ENCODE measurements around the gene IL1R2.
"Not testable (repeated sequence)": the region's sequence is repeated elsewhere in the genome, so short reads cannot be mapped to it uniquely, and the experiment has no call there.

Gene IL1R2

DNA sequence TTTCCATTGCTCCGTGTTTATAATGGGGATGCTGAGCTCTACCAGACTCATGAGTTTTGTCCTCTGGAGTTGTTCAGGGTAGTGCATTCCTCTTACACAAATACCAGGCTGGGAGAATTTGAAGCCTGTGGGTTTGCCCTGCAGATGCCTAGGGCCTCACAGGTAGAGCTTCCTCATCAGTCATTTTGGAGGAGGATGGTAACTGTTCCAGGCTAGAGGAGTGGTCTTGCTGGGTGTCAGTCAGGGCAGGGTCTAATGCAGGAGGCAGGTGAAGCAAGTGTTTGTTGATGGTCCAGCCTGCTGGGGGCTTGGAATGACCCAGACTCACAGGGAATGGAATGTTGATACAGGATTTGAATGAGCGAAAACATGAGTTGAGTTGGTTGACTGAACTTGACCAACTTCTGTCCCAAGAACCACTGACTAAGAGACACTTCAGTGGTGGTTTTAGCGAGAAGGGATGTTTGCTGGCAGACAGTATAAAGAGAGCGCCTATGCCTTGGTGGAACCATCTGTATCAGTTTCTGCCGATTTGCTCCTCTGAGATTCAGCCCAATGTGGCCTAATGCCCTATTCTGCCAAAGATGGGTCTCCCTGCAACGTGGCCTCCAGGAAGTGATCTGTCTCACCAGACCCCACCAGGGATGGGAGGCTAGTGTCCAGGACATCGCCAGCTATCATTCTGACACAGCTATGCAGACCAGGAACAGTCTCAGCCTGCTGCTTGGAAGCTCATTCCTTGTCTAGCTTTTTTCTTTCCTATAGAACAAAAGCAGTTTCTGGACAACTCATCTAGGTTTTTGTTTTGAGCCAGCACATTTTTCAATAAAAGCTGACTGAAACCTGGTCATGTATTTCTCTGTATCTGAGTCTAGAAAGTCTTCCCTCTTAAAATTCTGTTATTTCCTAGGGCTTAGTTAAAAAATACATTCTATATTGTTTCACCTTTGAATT, 9.3 kb downstream of the IL1R2 start:
- peak; percentile 69 for DNase-seq

- DNase-seq = no peak
Measured at GRCh38 chr2:102001767-102002142, 10.0 kb downstream of the IL1R2 start.

GRCh38 chr2:102002228-102002627, 10.5 kb downstream of the IL1R2 start:
- no peak for DNase-seq

DNA sequence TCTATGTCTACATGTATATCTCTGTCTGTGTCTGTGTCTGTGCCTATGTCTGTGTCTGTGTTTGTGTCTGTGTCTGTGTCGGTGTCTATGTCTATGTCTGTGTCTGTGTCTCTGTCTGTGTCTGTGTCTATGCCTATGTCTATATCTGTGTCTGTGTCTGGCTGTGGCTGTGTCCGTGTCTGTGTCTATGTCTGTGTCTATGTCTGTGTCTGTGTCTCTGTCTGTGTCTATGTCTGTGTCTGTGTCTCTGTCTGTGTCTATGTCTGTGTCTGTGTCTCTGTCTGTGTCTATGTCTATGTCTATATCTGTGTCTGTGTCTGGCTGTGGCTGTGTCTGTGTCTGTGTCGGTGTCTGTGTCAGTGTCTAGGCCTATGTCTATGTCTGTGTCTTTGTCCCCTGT, 11.1 kb downstream of the IL1R2 start:
- not testable (repeated sequence) for DNase-seq

- DNase-seq = no peak
Measured at GRCh38 chr2:102003696-102004095, 11.9 kb downstream of the IL1R2 start.

DNA sequence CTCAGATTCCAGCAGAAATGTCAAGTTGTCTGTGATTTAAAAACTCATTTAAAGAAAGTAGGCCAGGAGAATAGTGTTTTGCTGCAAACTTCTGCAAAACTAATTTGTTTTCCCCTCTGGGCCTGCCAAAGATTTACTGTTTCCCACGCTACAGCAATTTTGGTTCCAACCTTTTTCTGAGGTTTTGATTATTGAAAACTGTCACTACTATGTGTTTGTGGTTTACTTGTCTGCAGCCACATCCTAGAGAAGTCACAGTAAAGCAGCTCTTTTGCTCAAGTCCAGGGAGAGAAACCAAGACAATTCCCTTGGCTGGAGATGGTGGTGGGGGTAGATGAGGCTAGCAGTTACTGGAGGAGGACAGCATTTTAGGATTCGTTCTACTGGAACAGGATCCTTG, 12.8 kb downstream of the IL1R2 start:
- DNase-seq = no peak

DNA sequence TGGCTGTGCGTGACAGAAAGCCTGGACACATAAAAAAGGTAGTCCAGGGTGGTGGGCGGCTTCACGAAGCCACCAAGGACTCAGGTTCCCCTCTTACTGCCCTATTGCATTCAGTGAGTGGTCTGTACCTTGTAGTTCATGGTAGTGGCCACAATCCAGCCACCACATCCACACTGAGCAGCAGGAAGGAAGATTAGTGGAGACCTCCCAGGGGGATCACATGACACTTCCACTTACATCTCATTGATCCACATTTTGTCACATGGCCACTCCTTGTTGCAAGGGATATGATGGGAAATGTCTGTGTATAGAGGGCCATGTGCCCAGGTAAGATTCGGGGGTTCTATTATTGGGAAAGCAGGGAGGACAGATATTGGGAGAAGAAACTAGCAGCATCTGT, 13.7 kb downstream of the IL1R2 start:
- no peak for DNase-seq

- DNase-seq = no peak
Measured at GRCh38 chr2:102005989-102006885, 14.5 kb downstream of the IL1R2 start.

DNA sequence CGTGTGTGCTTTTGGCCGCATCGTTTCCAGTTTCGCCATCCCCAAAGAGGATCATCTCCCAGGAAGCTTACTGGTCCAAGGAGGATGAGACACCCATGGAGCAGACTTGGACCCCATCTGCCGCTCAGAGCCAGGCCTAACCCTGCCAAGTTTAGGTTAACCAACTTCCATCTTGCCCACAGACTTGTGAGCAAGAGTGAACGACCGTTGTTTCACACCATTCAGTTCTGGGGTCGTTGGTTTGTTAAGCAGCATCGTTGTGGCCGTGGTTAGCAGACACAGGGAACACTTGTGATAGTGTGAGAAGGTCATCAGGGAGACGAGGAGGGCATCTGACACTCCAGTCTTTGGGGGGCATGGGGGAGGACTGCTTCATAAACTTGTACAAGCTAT, 15.1 kb downstream of the IL1R2 start:
- DNase-seq = no peak

- DNase-seq = no peak
Measured at GRCh38 chr2:102008490-102008889, 16.7 kb downstream of the IL1R2 start.

- DNase-seq = no peak
Measured at GRCh38 chr2:102009557-102009956, 17.8 kb downstream of the IL1R2 start.

DNA sequence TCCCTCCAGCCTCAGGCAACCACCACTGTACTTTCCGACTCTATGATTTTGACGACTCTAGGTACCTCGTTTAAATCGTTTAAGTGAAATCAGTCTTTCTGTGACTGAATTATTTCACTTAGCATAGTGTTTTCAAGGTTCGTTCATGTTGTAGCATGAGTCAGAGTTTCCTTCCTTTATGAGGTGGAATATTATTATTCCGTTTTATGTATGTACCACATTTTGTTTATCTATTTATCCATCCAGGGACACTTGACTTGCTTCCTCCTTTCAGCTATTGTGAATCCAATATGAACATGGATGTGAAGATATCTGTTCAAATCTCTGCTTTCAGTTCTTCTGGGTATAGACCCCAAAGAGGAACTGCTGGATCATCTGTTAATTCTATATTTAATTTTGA, 19.1 kb downstream of the IL1R2 start:
- DNase-seq = no peak

DNA sequence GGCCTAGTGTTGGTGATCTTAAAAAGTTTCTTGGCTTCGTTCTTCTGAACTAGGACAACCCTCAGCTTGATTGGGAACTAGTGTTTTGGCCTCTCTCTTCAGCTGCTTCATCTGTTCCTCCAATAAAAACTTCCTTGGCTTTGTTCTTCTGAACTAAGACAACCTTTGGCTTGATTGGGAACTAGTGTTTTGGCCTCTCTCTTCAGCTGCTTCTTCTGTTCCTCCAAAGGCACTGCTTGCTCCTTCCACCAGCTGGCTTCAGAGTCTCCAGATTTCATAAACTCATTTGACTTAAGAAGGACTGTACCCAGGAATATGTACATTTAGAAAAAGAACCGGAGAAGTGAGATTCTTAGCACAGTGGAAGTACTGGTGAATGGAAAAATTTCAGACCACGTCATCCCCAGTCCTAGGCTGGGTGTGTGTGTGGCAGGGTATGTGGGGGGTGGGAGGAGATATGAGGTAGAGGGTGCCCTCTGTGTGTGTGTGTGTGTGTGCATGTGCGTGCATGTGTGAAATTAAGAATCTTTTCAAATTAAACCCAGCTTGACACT, 20.4 kb downstream of the IL1R2 start:
- DNase-seq = no peak

DNA sequence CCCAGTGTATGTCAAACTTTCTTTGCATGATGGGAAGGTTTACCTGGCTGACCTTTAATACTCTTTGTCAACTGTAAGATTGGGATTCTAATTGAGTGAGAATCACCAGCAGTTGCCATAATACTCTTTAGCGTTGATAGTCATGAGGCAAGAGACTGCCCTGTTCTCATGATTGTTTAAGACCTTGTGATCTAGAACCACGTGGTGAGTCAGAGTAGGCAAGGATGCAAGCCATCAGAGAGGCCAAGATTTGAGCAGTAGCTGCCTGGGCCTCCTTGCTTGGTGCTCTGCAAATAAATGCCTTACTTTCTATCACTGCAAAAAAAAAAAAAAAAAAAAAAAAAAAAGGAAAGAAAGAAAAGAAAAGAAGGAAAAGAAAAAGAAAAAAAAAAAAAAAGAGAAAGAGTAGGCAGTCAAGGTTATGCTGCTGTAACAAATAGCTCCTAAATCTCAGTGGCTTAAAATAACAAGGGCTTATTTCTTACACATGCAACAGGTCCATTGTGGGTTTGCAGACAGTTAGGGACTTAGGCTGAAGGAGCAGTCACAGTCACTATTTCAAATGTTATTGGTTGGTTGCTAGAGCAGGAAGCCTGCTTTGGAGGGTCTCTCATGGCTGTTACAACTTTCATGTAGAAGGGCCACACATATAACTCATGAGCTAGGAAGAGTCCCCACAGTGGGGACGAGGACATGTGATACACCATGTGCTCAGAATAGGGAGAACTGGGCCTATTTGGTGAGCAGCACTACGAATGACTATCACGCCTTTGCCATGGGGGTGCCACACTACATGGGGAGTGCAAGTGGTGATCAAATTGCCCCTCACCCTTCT, 21.7 kb downstream of the IL1R2 start:
- no peak for DNase-seq

- no peak for DNase-seq
Measured at GRCh38 chr2:102014041-102014345, 22.2 kb downstream of the IL1R2 start.

GRCh38 chr2:102015399-102015798, 23.6 kb downstream of the IL1R2 start:
- no peak for DNase-seq

- DNase-seq = no peak
Measured at GRCh38 chr2:102016399-102016955, 24.7 kb downstream of the IL1R2 start.

DNA sequence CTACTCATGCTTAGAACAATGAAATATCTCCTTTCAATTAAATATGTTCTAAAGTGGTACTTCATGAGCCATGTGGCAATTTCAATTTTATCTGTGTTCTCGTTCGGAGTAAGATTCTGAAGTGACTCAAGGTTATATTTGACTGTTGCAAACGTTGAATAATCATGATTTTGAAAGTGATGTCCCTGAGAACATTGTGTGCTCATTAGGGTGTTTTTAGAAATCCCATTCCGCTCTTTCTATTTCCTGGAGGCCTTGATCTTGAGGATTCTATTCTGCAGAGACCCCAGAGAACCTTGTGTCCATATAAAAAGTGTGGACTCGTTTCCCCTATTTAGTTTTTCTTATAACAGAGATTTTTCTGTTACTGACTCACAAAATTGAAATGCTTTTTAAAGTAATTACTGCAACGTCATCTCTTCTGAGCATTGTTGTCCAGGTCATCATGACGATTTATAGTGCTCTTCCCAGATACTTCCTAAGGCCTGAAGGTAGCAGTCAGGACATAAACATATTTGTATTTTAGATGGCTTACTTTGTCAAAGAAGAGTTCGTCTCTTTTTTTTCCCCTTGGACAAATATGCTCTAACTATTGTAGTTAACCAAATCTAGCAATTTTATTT, 27.2 kb downstream of the IL1R2 start:
- no peak for DNase-seq

GRCh38 chr2:102020596-102021170, 28.9 kb downstream of the IL1R2 start:
- peak; percentile 96 for DNase-seq

- no peak for DNase-seq
Measured at GRCh38 chr2:102021779-102022178, 30.0 kb downstream of the IL1R2 start.

DNA sequence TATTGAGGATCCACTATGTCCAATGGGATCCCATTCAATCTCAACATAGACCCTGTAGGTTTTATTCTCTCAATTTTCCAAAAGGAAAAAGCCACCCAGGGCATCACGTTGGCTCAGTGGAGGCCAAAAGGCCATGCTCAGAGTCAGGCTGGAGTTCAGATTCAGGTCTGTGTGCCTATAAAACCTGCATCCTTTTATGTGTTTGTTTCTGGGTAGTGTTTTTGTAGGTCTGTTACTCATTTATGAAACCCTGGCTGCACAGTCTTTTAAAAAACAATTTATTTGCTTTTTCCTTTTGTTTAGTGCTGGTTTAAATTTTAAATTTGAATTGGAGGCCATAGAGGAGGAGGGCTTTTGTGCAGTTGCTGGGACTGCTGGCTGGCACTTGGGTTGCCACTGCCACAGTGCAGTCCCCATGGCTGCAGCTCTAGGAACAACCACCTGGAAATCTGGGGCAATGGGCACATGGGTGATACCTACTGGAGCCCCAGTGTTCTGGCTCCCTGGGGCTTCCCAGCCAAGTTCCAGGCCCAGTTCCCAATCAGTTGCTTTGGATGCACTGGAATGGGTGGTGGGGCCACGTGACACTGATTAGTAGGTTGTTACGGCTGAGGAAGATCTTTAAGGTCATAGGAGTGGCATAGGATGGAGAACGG, 31.3 kb downstream of the IL1R2 start:
- no peak for DNase-seq
